ENCODE measurements around the gene CHD2.

GRCh38 chr15:92936693-92937092, 36.6 kb downstream of the CHD2 start:
- no peak for TF ChIP-seq CTCF (conservative IDR thresholded peaks at IDR 0.05; ENCODE audit: low read length)
- TF ChIP-seq EZH2phosphoT487 (IDR thresholded peaks at IDR 0.05; ENCODE audit: borderline replicate concordance): no peak

All from Loucy (cell line).